COLO668 (cell line): ENCODE results near the gene ZNF618.
A peak's percentile ranks its signal among the peaks of the same experiment; 100 is the strongest.

Source experiments
- DNase-seq: peaks from one replicate; lab custom pipeline; 2025; ENCODE audit not compliant: unreplicated experiment; lab: John Stamatoyannopoulos, UW

The ZNF618 gene

GRCh38 chr9:114055894-114056293, 179.8 kb downstream of the ZNF618 start:
- DNase-seq = no peak

- DNase-seq = no peak
Observed at GRCh38 chr9:114056527-114056926, 180.4 kb downstream of the ZNF618 start.

GRCh38 chr9:114057161-114057885, 181.2 kb downstream of the ZNF618 start:
- DNase-seq = no peak

GRCh38 chr9:114058688-114059046, 182.6 kb downstream of the ZNF618 start:
- DNase-seq = no peak

- DNase-seq = no peak
Observed at GRCh38 chr9:114059047-114059803, 183.1 kb downstream of the ZNF618 start.

GRCh38 chr9:114060070-114060469, 184.0 kb downstream of the ZNF618 start:
- DNase-seq = no peak

GRCh38 chr9:114060711-114061110, 184.6 kb downstream of the ZNF618 start:
- DNase-seq = no peak

- DNase-seq = no peak
Observed at GRCh38 chr9:114061292-114061691, 185.2 kb downstream of the ZNF618 start.

- no peak for DNase-seq
Observed at GRCh38 chr9:114061830-114062474, 185.8 kb downstream of the ZNF618 start.

- DNase-seq = no peak
Observed at GRCh38 chr9:114065304-114065703, 189.2 kb downstream of the ZNF618 start.

GRCh38 chr9:114069476-114070187, 193.5 kb downstream of the ZNF618 start:
- DNase-seq = no peak

- no peak for DNase-seq
Observed at GRCh38 chr9:114070188-114071103, 194.3 kb downstream of the ZNF618 start.

- DNase-seq = no peak
Observed at GRCh38 chr9:114071197-114071795, 195.2 kb downstream of the ZNF618 start.

- DNase-seq = peak; percentile 80
Observed at GRCh38 chr9:114072184-114073140, 196.4 kb downstream of the ZNF618 start.

- DNase-seq = no peak
Observed at GRCh38 chr9:114075602-114076001, 199.5 kb downstream of the ZNF618 start.

- DNase-seq = no peak
Observed at GRCh38 chr9:114076237-114077161, 200.4 kb downstream of the ZNF618 start.

GRCh38 chr9:114077162-114077837, 201.2 kb downstream of the ZNF618 start:
- DNase-seq = no peak
